Kasumi-1 (cell line): ENCODE results near the gene DDRGK1.

Experiments used
- DNase-seq, 2 experiments: peaks; one replicate each; lab custom pipeline; 2025; lab: John Stamatoyannopoulos, UW

The DDRGK1 gene

GRCh38 chr20:3235666-3236324 is 31.3 kb upstream of the DDRGK1 start:
- DNase-seq: no peak

DNA sequence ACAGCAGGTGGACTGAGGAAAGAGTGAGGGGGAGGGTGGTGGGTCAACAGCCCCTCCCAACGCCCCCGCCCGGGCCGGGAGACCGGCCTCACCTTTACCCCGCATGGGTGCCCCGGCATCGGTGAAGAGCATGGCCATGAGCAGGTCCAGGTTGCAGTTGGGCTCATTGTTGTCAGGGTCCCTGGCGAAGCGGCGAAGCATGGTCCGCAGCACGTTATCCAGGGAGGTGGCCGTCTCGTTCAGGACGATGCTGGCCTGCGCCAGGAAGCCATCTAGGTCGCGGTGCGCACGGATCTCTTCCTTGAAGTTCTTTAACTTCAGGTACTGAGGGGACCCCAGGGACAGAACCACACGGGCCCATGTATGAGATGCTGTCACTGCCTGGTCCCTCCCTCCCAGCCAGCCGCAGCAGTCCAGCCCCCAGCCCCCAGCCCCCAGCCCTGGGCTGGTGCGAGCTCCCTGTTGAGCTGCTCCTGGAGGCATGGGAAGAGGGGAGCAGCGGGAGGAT is 29.6 kb upstream of the DDRGK1 start:
- DNase-seq: no peak

GRCh38 chr20:3233131-3233990 is 28.9 kb upstream of the DDRGK1 start:
- no peak for DNase-seq

GRCh38 chr20:3231889-3232588 is 27.6 kb upstream of the DDRGK1 start:
- DNase-seq: no peak

GRCh38 chr20:3231116-3231515 is 26.6 kb upstream of the DDRGK1 start:
- DNase-seq: no peak

- no peak for DNase-seq
Measured at GRCh38 chr20:3229798-3230197, 25.3 kb upstream of the DDRGK1 start.

DNA sequence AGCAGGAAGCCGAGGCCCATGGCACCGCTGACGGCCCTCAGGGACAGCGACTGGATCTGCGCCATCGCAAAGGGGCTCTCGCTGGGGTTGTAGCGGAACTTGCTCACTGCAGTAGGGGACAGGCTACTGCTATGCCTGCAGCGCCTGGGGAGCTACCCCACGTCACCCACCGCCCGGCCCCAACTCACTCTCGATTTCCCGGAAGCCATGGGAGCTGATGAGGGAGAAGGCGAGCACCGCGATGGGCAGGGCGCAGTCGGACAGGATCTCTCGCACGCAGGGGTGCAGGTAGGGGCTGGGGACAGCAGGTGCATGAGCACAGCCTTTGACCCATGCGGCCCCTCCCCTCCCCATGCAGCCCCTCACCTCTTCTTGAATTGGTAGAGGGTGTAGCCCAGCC is 24.7 kb upstream of the DDRGK1 start:
- DNase-seq: no peak

- no peak for DNase-seq
Measured at GRCh38 chr20:3228750-3229032, 24.2 kb upstream of the DDRGK1 start.

- DNase-seq: no peak
Measured at GRCh38 chr20:3227936-3228749, 23.7 kb upstream of the DDRGK1 start.

DNA sequence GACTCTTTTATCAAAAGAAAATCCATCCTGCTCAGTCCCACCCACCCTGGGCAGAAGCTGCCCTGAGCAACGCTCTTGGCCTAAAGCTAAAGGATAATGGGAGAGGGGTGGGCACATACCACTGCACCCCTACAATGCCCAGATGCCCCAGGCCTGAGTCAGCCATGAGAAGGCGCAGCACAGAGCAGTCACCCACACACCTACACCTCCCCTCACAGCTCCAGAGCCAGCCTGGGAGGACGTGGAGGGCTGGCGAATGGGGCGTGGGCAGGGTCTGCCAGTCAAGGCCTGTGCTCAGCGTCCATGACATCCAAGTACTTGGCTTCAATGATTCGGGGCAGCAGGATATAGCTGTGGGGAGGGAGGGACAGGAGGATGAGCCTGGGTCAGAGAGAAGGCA is 23.0 kb upstream of the DDRGK1 start:
- no peak for DNase-seq

- DNase-seq: no peak
Measured at GRCh38 chr20:3226864-3227263, 22.4 kb upstream of the DDRGK1 start.

DNA sequence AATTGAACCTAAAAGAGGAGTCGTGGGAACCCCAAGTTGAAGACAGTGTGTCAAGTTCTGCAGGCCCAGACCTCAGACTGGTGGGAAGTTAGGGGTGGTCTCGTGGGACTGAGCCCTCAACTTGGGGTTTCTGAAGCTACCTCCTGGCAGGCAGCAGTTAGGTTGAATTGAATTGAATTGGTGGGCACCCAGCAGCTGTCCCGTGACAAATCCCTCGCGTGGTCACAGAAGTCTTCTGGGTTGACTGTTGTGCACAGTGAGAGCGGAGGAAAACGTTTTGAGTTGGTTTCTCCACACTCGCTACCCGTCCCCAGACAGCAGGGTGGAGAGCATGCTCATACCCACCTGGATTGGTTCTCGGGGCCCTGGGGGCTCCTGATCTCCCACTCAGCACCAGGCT is 21.6 kb upstream of the DDRGK1 start:
- DNase-seq: no peak

DNA sequence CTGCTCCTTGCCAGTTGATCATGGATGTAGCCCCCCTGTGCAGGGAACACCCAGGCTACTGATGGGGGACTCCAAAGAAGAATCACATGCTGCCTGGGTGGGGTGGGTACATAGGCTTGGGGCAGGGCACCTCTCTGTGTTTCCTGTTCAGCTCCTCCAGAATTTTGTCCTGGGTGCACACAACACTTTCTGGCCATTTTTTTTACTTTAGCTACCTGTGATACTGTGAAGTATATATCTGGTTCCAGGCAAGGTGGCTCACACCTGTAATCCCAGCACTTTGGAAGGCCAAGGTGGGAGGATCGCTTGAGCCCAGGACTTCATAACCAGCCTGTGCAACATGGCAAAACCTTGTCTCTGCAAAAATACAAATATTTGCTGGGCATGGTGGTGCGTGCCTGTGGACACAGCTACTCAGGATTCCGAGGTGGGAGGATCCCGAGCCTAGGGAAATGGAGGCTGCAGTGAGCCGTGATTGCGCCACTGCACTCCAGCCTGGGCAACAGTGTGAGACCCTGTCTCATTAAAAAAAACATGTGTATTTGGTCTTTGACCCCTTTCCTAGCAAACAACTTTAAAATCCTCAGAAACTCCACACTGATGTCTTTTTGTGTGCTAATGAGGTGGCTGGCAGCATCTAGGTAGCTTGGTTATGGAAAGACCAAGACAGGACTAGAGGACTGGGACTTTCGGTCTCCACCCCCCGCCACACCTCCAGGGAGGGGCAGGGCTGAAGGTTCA is 20.4 kb upstream of the DDRGK1 start:
- DNase-seq: no peak

DNA sequence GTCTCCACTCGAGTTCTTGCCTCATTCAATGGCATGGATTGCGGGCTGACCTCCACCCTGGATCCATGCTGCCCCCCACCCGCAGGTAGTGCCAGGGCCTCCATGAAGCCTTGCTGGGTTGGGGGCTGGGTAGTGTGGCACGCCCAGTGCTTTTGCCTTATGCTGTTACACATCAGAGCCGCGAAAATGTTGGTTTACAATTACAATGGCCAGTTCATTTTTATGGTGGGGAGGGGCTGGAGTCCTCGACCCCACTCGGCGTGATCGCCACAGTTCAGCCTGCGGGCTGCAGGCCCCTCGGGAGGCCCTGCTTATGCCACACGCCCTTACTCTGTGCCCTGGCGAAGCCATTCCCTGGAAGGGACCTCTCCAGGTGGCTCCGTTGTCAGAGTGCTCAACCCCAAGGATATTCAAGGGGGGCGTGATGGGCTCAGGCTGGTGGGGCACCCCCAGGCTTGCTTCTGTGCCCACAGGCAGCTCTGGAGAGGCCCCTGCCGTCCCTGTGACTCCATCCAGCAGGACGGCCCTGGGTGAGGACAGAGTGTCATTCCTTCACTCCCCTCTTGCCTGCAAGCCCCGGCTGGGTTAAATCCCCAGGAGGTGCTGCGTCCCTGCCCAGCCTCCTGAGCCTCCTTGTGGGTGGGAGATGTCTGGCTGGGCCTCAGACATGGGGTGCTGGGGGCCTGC is 19.7 kb upstream of the DDRGK1 start:
- DNase-seq: no peak

- no peak for DNase-seq
Measured at GRCh38 chr20:3223651-3223993, 19.1 kb upstream of the DDRGK1 start.

GRCh38 chr20:3222635-3223600 is 18.4 kb upstream of the DDRGK1 start:
- DNase-seq: peak; percentile 68 to 75

DNA sequence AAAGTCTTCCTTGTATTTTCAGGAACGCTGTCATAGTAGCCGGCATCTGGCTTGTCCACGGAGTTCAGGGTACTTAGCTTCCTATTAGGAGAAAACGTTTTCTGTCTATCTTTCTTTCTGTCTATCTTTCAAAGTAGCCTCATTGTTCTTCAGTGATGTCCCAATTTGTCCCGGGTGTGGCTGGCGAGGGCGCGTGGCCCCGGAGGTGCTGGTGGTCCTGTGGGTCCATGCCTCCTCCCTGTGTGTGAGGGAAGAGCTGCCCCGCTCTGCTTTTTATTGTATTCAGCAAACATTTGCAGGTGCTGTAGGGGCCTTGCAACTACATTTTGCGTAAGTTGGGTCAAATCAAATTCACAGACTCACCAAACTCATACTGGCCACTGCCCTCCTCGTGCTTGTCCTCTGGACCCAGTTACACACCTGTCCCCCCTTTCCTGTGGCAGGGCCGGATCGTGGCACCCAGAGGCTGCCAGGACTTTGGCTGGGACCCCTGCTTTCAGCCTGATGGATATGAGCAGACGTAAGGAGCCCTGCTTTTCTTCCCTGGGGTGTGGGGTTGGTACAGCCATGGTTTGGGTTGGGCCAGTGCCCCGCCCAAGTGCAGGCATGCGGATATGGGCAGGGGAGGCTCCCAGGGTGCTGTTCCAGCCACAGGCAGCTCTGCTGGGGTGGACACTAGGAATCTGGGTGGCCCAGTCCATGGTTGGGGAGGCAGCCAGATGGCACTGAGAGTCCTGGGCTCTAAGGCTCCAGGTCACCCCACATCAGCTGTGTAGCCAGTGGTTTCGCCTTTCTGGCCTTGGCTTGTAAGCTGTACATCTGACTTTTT is 17.1 kb upstream of the DDRGK1 start:
- DNase-seq: no peak

DNA sequence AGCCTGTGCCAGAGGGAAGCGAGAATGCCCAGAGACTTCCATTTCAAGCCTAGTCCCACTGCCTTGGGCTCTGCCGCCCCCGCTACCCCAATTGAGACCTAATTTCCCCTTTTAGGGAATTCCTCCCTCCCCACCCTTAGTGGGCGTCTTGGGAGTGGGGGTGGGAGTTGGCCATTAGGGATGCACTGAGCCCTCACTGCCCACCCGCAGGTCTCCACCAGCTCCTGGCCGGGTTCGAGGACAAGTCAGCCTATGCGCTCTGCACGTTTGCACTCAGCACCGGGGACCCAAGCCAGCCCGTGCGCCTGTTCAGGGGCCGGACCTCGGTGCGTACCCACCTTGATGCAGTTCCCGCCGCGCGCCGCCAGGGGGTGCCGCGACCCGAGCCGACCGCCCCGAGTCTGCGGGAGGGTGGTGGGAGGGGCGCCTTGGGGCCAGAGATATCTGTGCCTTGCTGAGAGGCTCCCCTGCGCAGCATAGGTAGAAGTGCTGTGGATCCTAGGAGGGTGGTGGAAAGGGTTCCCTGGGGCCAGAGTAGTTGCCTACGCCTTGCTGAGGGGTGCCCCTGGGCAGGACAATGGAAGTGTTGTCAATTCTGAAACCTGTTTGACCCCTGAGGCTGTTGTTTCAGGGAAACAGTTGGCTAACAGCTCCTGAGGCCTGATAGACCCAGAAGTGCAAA is 14.0 kb upstream of the DDRGK1 start:
- peak; percentile 41 to 62 for DNase-seq
